ENCODE measurements around the gene GCFC2. TPM values are rescaled to one million over a fixed set of nuclear protein-coding genes. Genes with fewer than 3 reads are reported as not detected.
"Not testable (repeated sequence)": the region's sequence is repeated elsewhere in the genome, so short reads cannot be mapped to it uniquely, and the experiment has no call there.

GCFC2 gene
- total RNA-seq, 1 experiment from 2014 or later = 20.1 TPM

DNA sequence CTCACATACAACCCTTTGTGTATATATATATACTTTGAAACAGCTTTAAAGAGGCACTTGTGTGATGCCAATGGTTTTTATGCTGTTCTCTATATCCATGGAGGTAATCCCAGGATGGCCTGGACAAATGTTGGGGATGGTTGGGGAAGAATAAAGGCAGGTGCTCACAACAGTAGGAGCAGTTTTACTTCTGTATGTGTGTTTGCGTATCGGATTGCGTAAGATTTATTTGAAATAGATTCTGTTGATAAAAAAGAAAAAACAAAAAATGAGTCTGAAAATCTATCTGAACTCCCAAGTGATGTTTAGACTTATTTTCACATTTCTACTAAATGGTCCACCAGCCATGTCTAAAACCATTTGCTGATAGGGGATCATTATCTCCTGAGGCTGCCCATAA, 34.8 kb downstream of the GCFC2 start:
- no peak overlapping the region for H3K4me3 ChIP-seq (replicated peaks in 1 of 2; ENCODE audit: low read depth in 1 of 2, low read length in 2 of 2)
- intact Hi-C loops (cut with micrococcal nuclease) = no loop called here
- H3K9me2 ChIP-seq (ENCODE audit: insufficient read depth) = no peaks in the 10 kb centered on the region
- H3K4me2 ChIP-seq (ENCODE audit: low read length) = no peak overlapping the region
- H3K27ac ChIP-seq (ENCODE audit: low read depth, low read length) = no peak overlapping the region
- ATAC-seq = no peak
- H4K20me1 ChIP-seq (ENCODE audit: insufficient read depth) = no peaks in the 10 kb centered on the region
- H3K9ac ChIP-seq (ENCODE audit: low read length) = no peak overlapping the region
- no TSS peak for BruUV-seq (replicated peaks)
- peaks cover 6 to 9% of the 10 kb centered on the region in 2 experiments; a peak in 2 of 4 replicates for H3K36me3 ChIP-seq (ENCODE audit: control insufficient read depth in 1 of 2, insufficient read depth in 2 of 2, low read length in 2 of 2)
- H2AFZ ChIP-seq (ENCODE audit: low read depth, low read length, poor library complexity, severe bottlenecking) = no peak overlapping the region
- no peaks in the 10 kb centered on the region for H3K9me3 ChIP-seq (ENCODE audit: control insufficient read depth in 1 of 2, insufficient read depth in 1 of 2, low read depth in 1 of 2, low read length in 2 of 2)
- no peak for DNase-seq (ENCODE audit: low read depth, low spot score)
- TF ChIP-seq ZFX (IDR thresholded peaks at IDR 0.05) (no peak), EGR1 (IDR thresholded peaks at IDR 0.05; ENCODE audit: low read depth) (no peak), POLR2AphosphoS5 (IDR thresholded peaks at IDR 0.05; ENCODE audit: low read depth, low read length) (no peak), REST (IDR thresholded peaks at IDR 0.05; ENCODE audit: low read depth) (no peak), SRF (IDR thresholded peaks at IDR 0.05; ENCODE audit: low read depth) (no peak), JUND (IDR thresholded peaks at IDR 0.05) (no peak), ELF1 (IDR thresholded peaks at IDR 0.05; ENCODE audit: borderline replicate concordance, low read depth) (no peak), EZH2phosphoT487 (IDR thresholded peaks at IDR 0.05; ENCODE audit: borderline replicate concordance) (no peak)
- CTCF ChIA-PET = interaction anchor here (1.7 to 3.5 kb wide), 2 partner anchors 28 to 35 kb away, joined by 5 to 32 read pairs; no protein-coding TSS in a partner anchor
- no peaks in the 10 kb centered on the region for H3K4me1 ChIP-seq (ENCODE audit: control insufficient read depth in 1 of 2, insufficient read depth in 2 of 2, low read length in 2 of 2)
- POLR2A ChIA-PET = no interaction called here
- RAD21 ChIA-PET (ENCODE audit: low non-redundant PET in 1 of 2, low total read pairs in 2 of 2, uncharacterized antibody in 2 of 2, unreplicated experiment in 2 of 2) = no interaction called here
- H3K27me3 ChIP-seq (ENCODE audit: insufficient read depth, low read length) = no peaks in the 10 kb centered on the region
- H3K79me2 ChIP-seq (ENCODE audit: insufficient read depth, low read length) = no peaks in the 10 kb centered on the region

DNA sequence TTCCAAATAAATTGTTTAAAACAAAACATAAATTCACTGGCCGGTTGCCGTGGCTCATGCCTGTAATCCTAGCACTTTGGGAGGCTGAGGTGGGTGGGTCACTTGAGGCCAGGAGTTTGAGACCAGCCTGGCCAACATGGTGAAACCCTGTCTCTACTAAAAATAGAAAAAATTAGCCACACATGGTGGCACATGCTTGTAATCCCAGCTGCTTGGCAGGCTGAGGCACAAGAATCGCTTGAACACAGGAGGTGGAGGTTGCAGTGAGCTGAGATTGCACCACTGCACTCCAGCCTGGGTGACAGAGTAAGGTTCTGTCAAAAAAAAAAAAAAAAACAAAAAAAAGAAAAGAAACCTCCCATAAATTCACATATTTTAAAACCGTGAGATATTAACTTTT, 35.3 kb downstream of the GCFC2 start:
- H3K27ac ChIP-seq (ENCODE audit: low read depth, low read length); H3K4me2 ChIP-seq (ENCODE audit: low read length); POLR2A ChIA-PET; H3K27me3 ChIP-seq (ENCODE audit: insufficient read depth, low read length); BruUV-seq (replicated peaks); intact Hi-C loops (cut with micrococcal nuclease); H2AFZ ChIP-seq (ENCODE audit: low read depth, low read length, poor library complexity, severe bottlenecking); H3K9me3 ChIP-seq (ENCODE audit: control insufficient read depth in 1 of 2, insufficient read depth in 1 of 2, low read depth in 1 of 2, low read length in 2 of 2); CTCF ChIA-PET; H3K9ac ChIP-seq (ENCODE audit: low read length); RAD21 ChIA-PET (ENCODE audit: low non-redundant PET in 1 of 2, low total read pairs in 2 of 2, uncharacterized antibody in 2 of 2, unreplicated experiment in 2 of 2); H3K79me2 ChIP-seq (ENCODE audit: insufficient read depth, low read length); DNase-seq (ENCODE audit: low read depth, low spot score); H3K4me1 ChIP-seq (ENCODE audit: control insufficient read depth in 1 of 2, insufficient read depth in 2 of 2, low read length in 2 of 2); H3K4me3 ChIP-seq (replicated peaks in 1 of 2; ENCODE audit: low read depth in 1 of 2, low read length in 2 of 2); ATAC-seq; H4K20me1 ChIP-seq (ENCODE audit: insufficient read depth); H3K9me2 ChIP-seq (ENCODE audit: insufficient read depth): not testable (repeated sequence)
- peaks cover 10 to 13% of the 10 kb centered on the region in 2 experiments; a peak in 2 of 4 replicates for H3K36me3 ChIP-seq (ENCODE audit: control insufficient read depth in 1 of 2, insufficient read depth in 2 of 2, low read length in 2 of 2)

Data from HCT116 (cell line).